Measurements from ENCODE around the gene AOC3. TPM values are rescaled to one million over a fixed set of nuclear protein-coding genes. Genes with fewer than 3 reads are reported as not detected.

Gene AOC3
- total RNA-seq, 1 experiment from 2014 or later: 0.62 TPM

- no peak for DNase-seq (ENCODE audit: low spot score)
- ChIA-PET CTCF (no interaction called here), POLR2A (ENCODE audit: low non-redundant PET) (no interaction called here)
Observed at GRCh38 chr17:42857389-42857788, 6.4 kb downstream of the AOC3 start.

GRCh38 chr17:42865638-42866094, 14.7 kb downstream of the AOC3 start:
- Histone ChIP-seq H3K27ac (ENCODE audit: low read depth, low read length, poor library complexity, severe bottlenecking) (no peak overlapping the region), H3K36me3 (ENCODE audit: insufficient read depth, low read length, poor library complexity, severe bottlenecking) (no peaks in the 10 kb centered on the region), H3K4me3 (ENCODE audit: low read depth, low read length, poor library complexity, severe bottlenecking) (no peak overlapping the region), H3K9me3 (ENCODE audit: low read depth, low read length, poor library complexity, severe bottlenecking) (no peaks in the 10 kb centered on the region), H3K4me1 (ENCODE audit: insufficient read depth, low read length, poor library complexity, severe bottlenecking) (no peaks in the 10 kb centered on the region), H3K27me3 (replicated peaks; ENCODE audit: insufficient read depth, low read depth, low read length, poor library complexity) (no peaks in the 10 kb centered on the region)
- no peak for TF ChIP-seq EZH2 (IDR thresholded peaks at IDR 0.05; ENCODE audit: borderline replicate concordance, low read depth, low read length, poor library complexity, severe bottlenecking)
- no peak for TF ChIP-seq CTCF (conservative IDR thresholded peaks at IDR 0.05; ENCODE audit: low read depth, low read length)
- ChIA-PET POLR2A (ENCODE audit: low non-redundant PET) (no interaction called here), CTCF (no interaction called here)
- DNase-seq (ENCODE audit: low spot score): no peak
- BruUV-seq (replicated peaks): no TSS peak
- intact Hi-C loops (cut with micrococcal nuclease; ENCODE audit: unreplicated experiment): no loop called here

More at GRCh38 chr17:42857389-42857788, 6.4 kb downstream of the AOC3 start:
- Histone ChIP-seq H3K36me3 (ENCODE audit: insufficient read depth, low read length, poor library complexity, severe bottlenecking) (no peaks in the 10 kb centered on the region), H3K4me3 (ENCODE audit: low read depth, low read length, poor library complexity, severe bottlenecking) (no peak overlapping the region), H3K27ac (ENCODE audit: low read depth, low read length, poor library complexity, severe bottlenecking) (no peak overlapping the region), H3K4me1 (ENCODE audit: insufficient read depth, low read length, poor library complexity, severe bottlenecking) (no peaks in the 10 kb centered on the region), H3K9me3 (ENCODE audit: low read depth, low read length, poor library complexity, severe bottlenecking) (no peaks in the 10 kb centered on the region), H3K27me3 (replicated peaks; ENCODE audit: insufficient read depth, low read depth, low read length, poor library complexity) (no peaks in the 10 kb centered on the region)
- intact Hi-C loops (cut with micrococcal nuclease; ENCODE audit: unreplicated experiment): no loop called here
- BruUV-seq (replicated peaks): no TSS peak
- TF ChIP-seq EZH2 (IDR thresholded peaks at IDR 0.05; ENCODE audit: borderline replicate concordance, low read depth, low read length, poor library complexity, severe bottlenecking) (no peak), CTCF (conservative IDR thresholded peaks at IDR 0.05; ENCODE audit: low read depth, low read length) (no peak)

- CTCF ChIA-PET: no interaction called here
- no peak overlapping the region for H3K27ac ChIP-seq (ENCODE audit: low read depth, low read length, poor library complexity, severe bottlenecking)
- no peak for DNase-seq (ENCODE audit: low spot score)
Observed at GRCh38 chr17:42866216-42866615, 15.2 kb downstream of the AOC3 start.

More at GRCh38 chr17:42866216-42866615, 15.2 kb downstream of the AOC3 start:
- Histone ChIP-seq H3K9me3 (ENCODE audit: low read depth, low read length, poor library complexity, severe bottlenecking) (no peaks in the 10 kb centered on the region), H3K27me3 (replicated peaks; ENCODE audit: insufficient read depth, low read depth, low read length, poor library complexity) (no peaks in the 10 kb centered on the region), H3K4me1 (ENCODE audit: insufficient read depth, low read length, poor library complexity, severe bottlenecking) (no peaks in the 10 kb centered on the region), H3K36me3 (ENCODE audit: insufficient read depth, low read length, poor library complexity, severe bottlenecking) (no peaks in the 10 kb centered on the region), H3K4me3 (ENCODE audit: low read depth, low read length, poor library complexity, severe bottlenecking) (no peak overlapping the region)
- intact Hi-C loops (cut with micrococcal nuclease; ENCODE audit: unreplicated experiment): no loop called here
- POLR2A ChIA-PET (ENCODE audit: low non-redundant PET): no interaction called here
- BruUV-seq (replicated peaks): no TSS peak
- TF ChIP-seq EZH2 (IDR thresholded peaks at IDR 0.05; ENCODE audit: borderline replicate concordance, low read depth, low read length, poor library complexity, severe bottlenecking) (no peak), CTCF (conservative IDR thresholded peaks at IDR 0.05; ENCODE audit: low read depth, low read length) (no peak)
